SU-DHL-6 (cell line): ENCODE results near the gene HMX1.

ENCODE experiments used
- H2AFZ ChIP-seq: fragments of 200-600 bp; sonication (generic); 2 replicates; pipeline ENCODE4 v1.6.1; 2014; ENCODE audit warnings: low read depth, mild to moderate bottlenecking, moderate library complexity, mixed read lengths, antibody characterized with exemption, low read length; ENCODE audit not compliant: severe bottlenecking
- H3F3A ChIP-seq: fragments of 200-600 bp; shearing (Covaris generic); 2 replicates; pipeline ENCODE4 v1.6.0; 2016; ENCODE audit warnings: antibody characterized with exemption, mild to moderate bottlenecking; ENCODE audit not compliant: insufficient read depth
- H3K27ac ChIP-seq: fragments of 200-600 bp; sonication (generic); 2 replicates; pipeline ENCODE4 v1.5.1; 2016; ENCODE audit warnings: low read depth, mild to moderate bottlenecking, low read length, moderate library complexity, mixed read lengths
- H3K27me3 ChIP-seq: fragments of 200-600 bp; sonication (generic), shearing (Covaris generic); 2 replicates; pipeline ENCODE4 v1.6.0; 2014; ENCODE audit warnings: mild to moderate bottlenecking, low read length
- H3K36me3 ChIP-seq: fragments of 200-600 bp; sonication (generic); 2 replicates; pipeline ENCODE4 v1.6.1; 2014; ENCODE audit warnings: mild to moderate bottlenecking, low read length, mixed read lengths
- H3K4me2 ChIP-seq: fragments of 300-600, 200-600 bp; shearing (Covaris generic), sonication (generic); 2 replicates; pipeline ENCODE4 v1.6.0; 2014; ENCODE audit warnings: low read length, low read depth, mild to moderate bottlenecking; ENCODE audit not compliant: poor library complexity, severe bottlenecking
- H3K4me3 ChIP-seq: fragments of 200-600 bp; sonication (generic); 2 replicates; pipeline ENCODE4 v1.5.1; 2014; ENCODE audit warnings: antibody characterized with exemption, low read length, mild to moderate bottlenecking, mixed read lengths; ENCODE audit not compliant: insufficient read depth, poor library complexity, severe bottlenecking
- H3K79me2 ChIP-seq: fragments of 200-600 bp; sonication (generic); 2 replicates; pipeline ENCODE4 v1.6.1; 2014; ENCODE audit warnings: mild to moderate bottlenecking, low read length, moderate library complexity; ENCODE audit not compliant: insufficient read depth
- H3K9ac ChIP-seq: fragments of 200-600 bp; sonication (generic); 2 replicates; pipeline ENCODE4 v1.7.0; 2014; ENCODE audit warnings: mild to moderate bottlenecking, low read length
- H3K9me2 ChIP-seq: fragments of 200-600 bp; sonication (generic); replicated peaks from 2 replicates; pipeline ENCODE4 v1.6.1; 2014; ENCODE audit warnings: low read length; ENCODE audit not compliant: insufficient read depth
- H3K9me3 ChIP-seq: fragments of 200-600 bp; sonication (generic); 2 replicates; pipeline ENCODE4 v1.6.1; 2014; ENCODE audit warnings: low read length, mixed read lengths; ENCODE audit not compliant: insufficient read depth
- H4K20me1 ChIP-seq: fragments of 200-600 bp; sonication (generic); 2 replicates; pipeline ENCODE4 v1.6.1; 2014; ENCODE audit warnings: low read depth, mild to moderate bottlenecking, antibody characterized with exemption, low read length, moderate library complexity, mixed read lengths
- EZH2phosphoT487 ChIP-seq: fragments of 200-600 bp; sonication (generic), shearing (Covaris generic); conservative IDR thresholded peaks from 2 replicates; pipeline ENCODE4 v1.6.1; 2018; ENCODE audit warnings: mild to moderate bottlenecking, antibody characterized with exemption, low read length, moderate library complexity, mixed read lengths
- TF ChIP-seq, protein P1 (sequence below): fragments of 200-600 bp; sonication (generic); IDR thresholded peaks from one replicate; pipeline ENCODE4 v1.5.1; 2017; ENCODE audit warnings: antibody characterized with exemption, mild to moderate bottlenecking, low read length, moderate library complexity; ENCODE audit not compliant: insufficient read depth, poor library complexity, severe bottlenecking

Gene HMX1

DNA sequence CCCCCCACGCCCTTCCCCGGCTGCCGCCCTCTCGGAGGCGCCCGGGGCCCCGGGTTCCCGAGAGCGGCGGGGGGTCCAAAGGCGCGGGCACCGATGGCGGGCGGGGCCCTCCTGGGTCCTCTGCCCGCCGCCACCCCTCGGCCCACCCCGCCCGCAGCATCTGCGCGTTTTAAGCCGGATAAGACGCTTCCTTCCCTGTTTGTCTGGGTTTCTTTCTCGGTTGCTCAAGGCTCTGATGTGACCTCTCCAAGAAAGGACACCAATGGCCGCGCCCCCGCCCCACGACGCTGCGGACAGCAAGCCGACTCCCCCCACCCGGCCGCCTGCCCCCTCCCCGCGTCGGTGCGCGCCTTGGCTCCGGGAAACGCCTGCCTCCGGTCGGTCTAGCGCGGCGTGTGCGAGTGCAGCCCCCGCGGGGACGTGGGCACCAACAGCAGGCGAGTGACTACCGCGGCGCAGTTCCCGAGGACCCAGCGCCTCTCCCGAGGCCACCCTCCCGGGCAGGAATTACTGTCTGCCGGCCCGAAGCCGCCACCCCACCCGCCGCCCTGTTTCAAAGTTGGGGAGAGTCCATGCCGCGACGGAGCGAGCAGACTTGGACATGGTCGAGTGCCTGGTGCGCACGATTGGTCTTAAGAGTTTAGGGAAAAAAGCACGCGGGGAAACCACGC is 21.1 kb upstream of the HMX1 start:
- Histone ChIP-seq H3K27me3 (no peaks in the 10 kb centered on the region), H3K79me2 (no peaks in the 10 kb centered on the region), H3K9me2 (no peaks in the 10 kb centered on the region), H3K4me3 (no peak overlapping the region), H3K4me2 (no peak overlapping the region), H3F3A (no peaks in the 10 kb centered on the region), H4K20me1 (no peaks in the 10 kb centered on the region), H2AFZ (no peak overlapping the region), H3K9ac (no peak overlapping the region), H3K27ac (no peak overlapping the region), H3K36me3 (no peaks in the 10 kb centered on the region), H3K9me3 (no peaks in the 10 kb centered on the region)
- TF ChIP-seq, protein P1, sequence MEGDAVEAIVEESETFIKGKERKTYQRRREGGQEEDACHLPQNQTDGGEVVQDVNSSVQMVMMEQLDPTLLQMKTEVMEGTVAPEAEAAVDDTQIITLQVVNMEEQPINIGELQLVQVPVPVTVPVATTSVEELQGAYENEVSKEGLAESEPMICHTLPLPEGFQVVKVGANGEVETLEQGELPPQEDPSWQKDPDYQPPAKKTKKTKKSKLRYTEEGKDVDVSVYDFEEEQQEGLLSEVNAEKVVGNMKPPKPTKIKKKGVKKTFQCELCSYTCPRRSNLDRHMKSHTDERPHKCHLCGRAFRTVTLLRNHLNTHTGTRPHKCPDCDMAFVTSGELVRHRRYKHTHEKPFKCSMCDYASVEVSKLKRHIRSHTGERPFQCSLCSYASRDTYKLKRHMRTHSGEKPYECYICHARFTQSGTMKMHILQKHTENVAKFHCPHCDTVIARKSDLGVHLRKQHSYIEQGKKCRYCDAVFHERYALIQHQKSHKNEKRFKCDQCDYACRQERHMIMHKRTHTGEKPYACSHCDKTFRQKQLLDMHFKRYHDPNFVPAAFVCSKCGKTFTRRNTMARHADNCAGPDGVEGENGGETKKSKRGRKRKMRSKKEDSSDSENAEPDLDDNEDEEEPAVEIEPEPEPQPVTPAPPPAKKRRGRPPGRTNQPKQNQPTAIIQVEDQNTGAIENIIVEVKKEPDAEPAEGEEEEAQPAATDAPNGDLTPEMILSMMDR: no peak
- TF ChIP-seq EZH2phosphoT487: no peak

DNA sequence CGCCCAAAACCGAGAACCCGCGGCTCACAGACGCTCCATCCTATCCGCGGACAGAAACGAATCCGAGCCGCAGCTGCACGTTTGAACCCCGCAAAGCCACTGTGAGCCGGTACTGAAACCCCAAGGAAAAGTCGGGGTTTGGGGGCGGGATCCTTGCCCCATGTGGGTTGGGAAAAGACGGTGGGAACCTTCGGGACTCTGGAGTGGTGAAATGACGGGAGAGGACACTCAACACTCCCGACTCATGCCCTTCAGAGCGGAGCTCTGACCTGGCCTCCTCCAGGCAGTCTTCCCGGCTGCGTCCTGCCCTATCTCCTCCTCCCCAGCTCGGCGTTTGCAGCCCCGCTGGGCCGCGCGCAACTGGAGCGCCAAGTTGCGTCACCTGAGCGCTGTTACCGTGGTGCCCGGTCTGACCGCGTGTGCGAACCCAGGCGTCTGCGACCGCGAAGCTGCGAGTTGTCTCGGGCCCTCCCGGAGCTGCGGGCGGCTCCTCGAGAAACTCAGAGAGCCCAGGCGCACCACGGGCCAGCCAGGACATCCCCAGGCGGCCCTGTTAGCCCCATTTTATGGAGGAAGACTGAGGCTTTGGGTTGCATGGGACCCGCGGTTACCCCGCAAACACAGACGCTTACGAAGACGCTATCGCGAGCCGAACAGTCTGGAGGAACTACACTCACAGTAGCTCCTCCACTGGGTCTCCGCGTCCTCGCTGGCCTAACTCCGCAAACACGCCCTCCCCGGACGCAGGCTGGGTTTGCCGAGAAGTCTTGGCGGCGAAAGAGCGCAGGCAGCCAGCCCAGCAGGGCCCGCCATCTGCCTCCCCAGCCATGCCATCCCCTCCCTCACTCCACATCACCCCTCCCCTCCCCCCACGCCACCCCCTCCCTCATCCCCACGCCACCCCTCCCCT is 20.3 kb upstream of the HMX1 start:
- TF ChIP-seq, protein P1: no peak
- TF ChIP-seq EZH2phosphoT487: no peak
- H3K27ac ChIP-seq: no peak overlapping the region
- no peaks in the 10 kb centered on the region for H3F3A ChIP-seq
- H3K4me3 ChIP-seq: no peak overlapping the region
- no peak overlapping the region for H3K9ac ChIP-seq
- H3K36me3 ChIP-seq: no peaks in the 10 kb centered on the region
- no peaks in the 10 kb centered on the region for H3K9me3 ChIP-seq
- no peak overlapping the region for H2AFZ ChIP-seq
- H3K79me2 ChIP-seq: no peaks in the 10 kb centered on the region
- H3K9me2 ChIP-seq: no peaks in the 10 kb centered on the region
- H3K4me2 ChIP-seq: no peak overlapping the region
- no peaks in the 10 kb centered on the region for H3K27me3 ChIP-seq
- no peaks in the 10 kb centered on the region for H4K20me1 ChIP-seq

DNA sequence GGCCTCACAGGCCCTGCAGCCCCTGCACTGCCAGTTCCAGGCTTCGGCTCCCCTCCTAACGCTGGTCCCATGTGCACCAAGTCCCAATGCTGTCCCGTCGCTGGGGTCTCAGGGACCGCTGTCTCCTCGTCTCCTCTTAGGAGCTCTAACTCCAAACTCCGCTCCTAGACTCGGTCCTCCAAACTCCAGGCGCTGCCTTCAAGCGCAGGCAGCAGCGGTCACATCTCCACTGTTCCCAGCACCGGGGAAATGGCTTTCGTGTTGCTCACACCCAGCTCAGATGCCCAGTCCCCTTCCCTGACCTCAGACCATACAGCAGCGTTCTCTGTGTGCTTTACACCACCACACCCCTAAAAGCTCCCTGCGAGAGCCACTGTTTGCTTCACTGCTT is 19.6 kb upstream of the HMX1 start:
- no peak overlapping the region for H3K9ac ChIP-seq
- H3K27ac ChIP-seq: no peak overlapping the region
- H2AFZ ChIP-seq: no peak overlapping the region
- no peaks in the 10 kb centered on the region for H3K36me3 ChIP-seq
- no peaks in the 10 kb centered on the region for H3K79me2 ChIP-seq
- no peaks in the 10 kb centered on the region for H3K9me2 ChIP-seq
- H3K4me2 ChIP-seq: no peak overlapping the region
- no peaks in the 10 kb centered on the region for H3K9me3 ChIP-seq
- no peaks in the 10 kb centered on the region for H3K27me3 ChIP-seq
- H4K20me1 ChIP-seq: no peaks in the 10 kb centered on the region
- no peaks in the 10 kb centered on the region for H3F3A ChIP-seq
- no peak overlapping the region for H3K4me3 ChIP-seq
- TF ChIP-seq, protein P1: no peak
- TF ChIP-seq EZH2phosphoT487: no peak
